Fibroblast of lung (primary cell): ENCODE results near the gene RGS3. TPM values are rescaled to one million over a fixed set of nuclear protein-coding genes. Genes with fewer than 3 reads are reported as not detected.
A peak's percentile ranks its signal among the peaks of the same experiment; 100 is the strongest.

ENCODE experiments used
- DNase-seq, 2 donors: peaks; one replicate each; pipeline versions ENCODE4 v3.0.0 to v3.0.0-alpha.2; 2010; ENCODE audit warnings: low read depth in 2 of 2
- H2AFZ ChIP-seq: 2 replicates; pipeline ENCODE4 v1.5.1; 2012; ENCODE audit warnings: low read length, control low read depth, inconsistent platforms
- H3K27ac ChIP-seq: 2 replicates; pipeline ENCODE4 v1.5.1; 2011; ENCODE audit warnings: low read length, control low read depth; ENCODE audit not compliant: insufficient read depth
- H3K27me3 ChIP-seq: 2 replicates; pipeline ENCODE4 v1.5.1; 2011; ENCODE audit warnings: mild to moderate bottlenecking, low read length; ENCODE audit not compliant: control insufficient read depth, insufficient read depth
- H3K36me3 ChIP-seq: 2 replicates; pipeline ENCODE4 v1.5.1; 2011; ENCODE audit warnings: low read length; ENCODE audit not compliant: control insufficient read depth, insufficient read depth
- H3K4me1 ChIP-seq: 2 replicates; pipeline ENCODE4 v1.5.1; 2011; ENCODE audit warnings: low read length; ENCODE audit not compliant: control insufficient read depth, insufficient read depth; ENCODE audit errors: extremely low read depth
- H3K4me2 ChIP-seq: 2 replicates; pipeline ENCODE4 v1.5.1; 2011; ENCODE audit warnings: low read length, control low read depth; ENCODE audit not compliant: insufficient read depth; ENCODE audit errors: extremely low read depth
- H3K4me3 ChIP-seq, 4 experiments: fragments of 200-600 bp in 1 of 4; sonication (generic) in 1 of 4; replicated peaks in 1 of 4; 2 replicates each; pipeline ENCODE4 v1.5.1; 2011 to 2016; ENCODE audit warnings: low read length in 4 of 4, low read depth in 3 of 4, mild to moderate bottlenecking in 3 of 4, control low read depth in 2 of 4, inconsistent platforms in 1 of 4, mixed read lengths in 1 of 4; ENCODE audit not compliant: insufficient read depth in 1 of 4; ENCODE audit errors: control extremely low read depth in 1 of 4
- H3K79me2 ChIP-seq: 2 replicates; pipeline ENCODE4 v1.5.1; 2012; ENCODE audit warnings: mild to moderate bottlenecking, low read length, inconsistent platforms; ENCODE audit not compliant: control insufficient read depth, insufficient read depth
- H3K9ac ChIP-seq: 2 replicates; pipeline ENCODE4 v1.5.1; 2011; ENCODE audit warnings: mild to moderate bottlenecking, low read length, control low read depth; ENCODE audit not compliant: insufficient read depth
- H3K9me3 ChIP-seq: 2 replicates; pipeline ENCODE4 v1.5.1; 2012; ENCODE audit warnings: low read depth, low read length; ENCODE audit not compliant: control insufficient read depth, insufficient read depth
- H4K20me1 ChIP-seq: 2 replicates; pipeline ENCODE4 v1.5.1; 2011; ENCODE audit warnings: low read length; ENCODE audit not compliant: control insufficient read depth, insufficient read depth; ENCODE audit errors: extremely low read depth
- CTCF ChIP-seq, 2 donors: IDR thresholded peaks in 1 of 2; conservative IDR thresholded peaks in 1 of 2; 1 replicate in 1 of 2; 2 replicates in 1 of 2; pipeline ENCODE4 v1.5.1; 2011 to 2012; ENCODE audit warnings: low read length in 2 of 2, control low read depth in 1 of 2, inconsistent platforms in 1 of 2, low read depth in 1 of 2, mild to moderate bottlenecking in 1 of 2
- EZH2 ChIP-seq: IDR thresholded peaks from 2 replicates; pipeline ENCODE4 v1.5.1; 2012; ENCODE audit warnings: low read length, control low read depth, mild to moderate bottlenecking; ENCODE audit errors: missing control alignments
- polyA plus RNA-seq, 2 donors: library from polyadenylated mRNA; depleted of rRNA in 1 of 2; stranded (reverse) in 1 of 2; unstranded in 1 of 2; fragments of >200 nt; gene quantifications; 2 replicates each; pipeline ENCODE4 v1.2.1, GENCODE V29; 2011 to 2012; ENCODE audit warnings: missing spikeins in 1 of 2
- total RNA-seq: library from RNA; depleted of rRNA; stranded (reverse); fragments of >200 nt; gene quantifications from 2 replicates; pipeline ENCODE4 v1.2.1, GENCODE V29; 2014

Gene RGS3
- total and polyA plus RNA-seq, 2 donors (not counting 1 experiment from before 2014, with no cell fraction given) = 48.1 to 74.3 TPM

- Histone ChIP-seq H2AFZ (no peak overlapping the region), H4K20me1 (no peaks in the 10 kb centered on the region), H3K4me2 (peak overlapping the region; percentile 52), H3K4me3 (no peak overlapping the region), H3K9ac (no peak overlapping the region), H3K79me2 (no peaks in the 10 kb centered on the region), H3K9me3 (no peaks in the 10 kb centered on the region), H3K27ac (peak overlapping the region; percentile 74), H3K27me3 (no peaks in the 10 kb centered on the region), H3K36me3 (peaks cover 2% of the 10 kb centered on the region), H3K4me1 (peaks cover 44% of the 10 kb centered on the region)
- TF ChIP-seq CTCF (conservative IDR thresholded peaks at IDR 0.05 in 1 of 2, IDR thresholded peaks at IDR 0.05 in 1 of 2; ENCODE audit: low read depth in 1 of 2, low read length in 2 of 2) (no peak), EZH2 (no peak)
- DNase-seq = peak; percentile 88 to 99
Measured at GRCh38 chr9:113578882-113579282, 115.4 kb downstream of the RGS3 start.

GRCh38 chr9:113579283-113580040 is 115.9 kb downstream of the RGS3 start:
- peak overlapping the region; percentile 52 for H3K4me2 ChIP-seq
- H3K4me1 ChIP-seq = peaks cover 40% of the 10 kb centered on the region
- no peak overlapping the region for H3K9ac ChIP-seq
- no peaks in the 10 kb centered on the region for H4K20me1 ChIP-seq
- H2AFZ ChIP-seq = no peak overlapping the region
- peak overlapping the region; percentile 74 for H3K27ac ChIP-seq
- H3K27me3 ChIP-seq = no peaks in the 10 kb centered on the region
- H3K4me3 ChIP-seq = no peak overlapping the region
- H3K36me3 ChIP-seq = peaks cover 6% of the 10 kb centered on the region
- DNase-seq = peak in 1 of 2 donors; percentile 75
- no peaks in the 10 kb centered on the region for H3K79me2 ChIP-seq
- no peaks in the 10 kb centered on the region for H3K9me3 ChIP-seq
- TF ChIP-seq EZH2 (no peak), CTCF (conservative IDR thresholded peaks at IDR 0.05 in 1 of 2, IDR thresholded peaks at IDR 0.05 in 1 of 2; ENCODE audit: low read depth in 1 of 2, low read length in 2 of 2) (no peak)

GRCh38 chr9:113580041-113580953 is 116.8 kb downstream of the RGS3 start:
- H3K4me1 ChIP-seq = peaks cover 40% of the 10 kb centered on the region
- no peak overlapping the region for H3K9ac ChIP-seq
- TF ChIP-seq EZH2 (no peak), CTCF (conservative IDR thresholded peaks at IDR 0.05 in 1 of 2, IDR thresholded peaks at IDR 0.05 in 1 of 2; ENCODE audit: low read depth in 1 of 2, low read length in 2 of 2) (no peak)
- H3K4me3 ChIP-seq = no peak overlapping the region
- H3K79me2 ChIP-seq = no peaks in the 10 kb centered on the region
- H3K9me3 ChIP-seq = no peaks in the 10 kb centered on the region
- H3K36me3 ChIP-seq = peaks cover 6% of the 10 kb centered on the region
- H4K20me1 ChIP-seq = no peaks in the 10 kb centered on the region
- H3K4me2 ChIP-seq = no peak overlapping the region
- peak in 1 of 2 donors; percentile 51 for DNase-seq
- no peak overlapping the region for H2AFZ ChIP-seq
- H3K27me3 ChIP-seq = no peaks in the 10 kb centered on the region
- peak overlapping the region; percentile 74 for H3K27ac ChIP-seq
